ENCODE data around the gene FADS3.

The FADS3 gene

GRCh38 chr11:61833471-61833870, 57.9 kb downstream of the FADS3 start:
- DNase-seq (ENCODE audit: extremely low read depth, insufficient read length): no peak
- H3K27me3 ChIP-seq (replicated peaks; ENCODE audit: control insufficient read depth, insufficient read depth, low read length): no peaks in the 10 kb centered on the region
- H3K36me3 ChIP-seq (ENCODE audit: control insufficient read depth, insufficient read depth, low read length): peaks cover 13% of the 10 kb centered on the region
- no peak overlapping the region for H3K4me3 ChIP-seq (replicated peaks; ENCODE audit: low read depth, low read length)
- TF ChIP-seq CTCF (IDR thresholded peaks at IDR 0.05; ENCODE audit: insufficient read depth, low read length, poor library complexity, severe bottlenecking): no peak

- Histone ChIP-seq H3K27me3 (replicated peaks; ENCODE audit: control insufficient read depth, insufficient read depth, low read length) (no peaks in the 10 kb centered on the region), H3K36me3 (ENCODE audit: control insufficient read depth, insufficient read depth, low read length) (peaks cover 8% of the 10 kb centered on the region), H3K4me3 (replicated peaks; ENCODE audit: low read depth, low read length) (no peak overlapping the region)
- TF ChIP-seq CTCF (IDR thresholded peaks at IDR 0.05; ENCODE audit: insufficient read depth, low read length, poor library complexity, severe bottlenecking): no peak
- no peak for DNase-seq (ENCODE audit: extremely low read depth, insufficient read length)
These were observed 58.6 kb downstream of the FADS3 start for GRCh38 chr11:61832754-61833153.

- H3K4me3 ChIP-seq (replicated peaks; ENCODE audit: low read depth, low read length): no peak overlapping the region
These were observed 59.1 kb downstream of the FADS3 start for GRCh38 chr11:61832207-61832606.

GRCh38 chr11:61830237-61831105, 60.9 kb downstream of the FADS3 start:
- DNase-seq (ENCODE audit: extremely low read depth, insufficient read length): no peak
- TF ChIP-seq CTCF (IDR thresholded peaks at IDR 0.05; ENCODE audit: insufficient read depth, low read length, poor library complexity, severe bottlenecking): no peak
- peak overlapping the region; percentile 98 for H3K4me3 ChIP-seq (replicated peaks; ENCODE audit: low read depth, low read length)
- peaks cover 3% of the 10 kb centered on the region for H3K36me3 ChIP-seq (ENCODE audit: control insufficient read depth, insufficient read depth, low read length)
- no peaks in the 10 kb centered on the region for H3K27me3 ChIP-seq (replicated peaks; ENCODE audit: control insufficient read depth, insufficient read depth, low read length)

More at GRCh38 chr11:61832207-61832606, 59.1 kb downstream of the FADS3 start:
- no peak for TF ChIP-seq CTCF (IDR thresholded peaks at IDR 0.05; ENCODE audit: insufficient read depth, low read length, poor library complexity, severe bottlenecking)
- Histone ChIP-seq H3K36me3 (ENCODE audit: control insufficient read depth, insufficient read depth, low read length) (peaks cover 3% of the 10 kb centered on the region), H3K27me3 (replicated peaks; ENCODE audit: control insufficient read depth, insufficient read depth, low read length) (no peaks in the 10 kb centered on the region)
- no peak for DNase-seq (ENCODE audit: extremely low read depth, insufficient read length)

- peaks cover 3% of the 10 kb centered on the region for H3K36me3 ChIP-seq (ENCODE audit: control insufficient read depth, insufficient read depth, low read length)
- H3K27me3 ChIP-seq (replicated peaks; ENCODE audit: control insufficient read depth, insufficient read depth, low read length): no peaks in the 10 kb centered on the region
- TF ChIP-seq CTCF (IDR thresholded peaks at IDR 0.05; ENCODE audit: insufficient read depth, low read length, poor library complexity, severe bottlenecking): no peak
- DNase-seq (ENCODE audit: extremely low read depth, insufficient read length): no peak
- peak overlapping the region; percentile 98 for H3K4me3 ChIP-seq (replicated peaks; ENCODE audit: low read depth, low read length)
These were observed 61.5 kb downstream of the FADS3 start for GRCh38 chr11:61829806-61830205.
